ENCODE measurements around the gene AGBL4.

The AGBL4 gene

DNA sequence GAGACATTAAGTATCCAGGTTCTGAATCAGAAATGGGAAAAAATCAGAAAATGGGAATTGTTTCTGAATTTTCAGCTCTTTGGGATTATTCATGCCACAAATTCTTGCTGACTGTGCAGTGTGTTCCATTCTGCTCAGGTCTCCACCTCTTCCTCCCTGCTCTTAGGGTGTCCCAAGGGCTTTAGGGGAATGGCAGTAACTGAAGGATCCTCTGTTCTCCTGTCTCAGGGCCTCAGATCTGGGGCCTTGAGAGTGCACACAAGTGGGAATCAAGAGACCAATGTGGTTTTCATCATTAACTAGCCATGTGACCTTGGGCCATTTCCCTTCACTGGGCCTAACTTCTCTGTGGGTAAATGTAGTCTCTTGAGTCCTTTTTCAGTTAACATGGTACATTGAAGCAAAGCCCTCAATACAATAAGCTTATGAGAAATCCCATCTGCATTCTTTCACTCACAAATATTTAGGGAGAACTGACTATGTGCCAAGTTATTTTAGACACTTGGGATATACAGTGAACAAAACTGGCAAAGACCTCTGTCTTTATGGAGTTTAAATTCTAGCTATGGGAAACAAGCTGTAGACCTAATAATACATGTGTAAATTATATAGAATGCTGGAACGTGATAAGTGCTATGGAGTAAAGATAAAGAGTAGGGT, 1476.1 kb downstream of the AGBL4 start:
- DNase-seq (ENCODE audit: low read depth), result no peak
- TF ChIP-seq, protein P1, sequence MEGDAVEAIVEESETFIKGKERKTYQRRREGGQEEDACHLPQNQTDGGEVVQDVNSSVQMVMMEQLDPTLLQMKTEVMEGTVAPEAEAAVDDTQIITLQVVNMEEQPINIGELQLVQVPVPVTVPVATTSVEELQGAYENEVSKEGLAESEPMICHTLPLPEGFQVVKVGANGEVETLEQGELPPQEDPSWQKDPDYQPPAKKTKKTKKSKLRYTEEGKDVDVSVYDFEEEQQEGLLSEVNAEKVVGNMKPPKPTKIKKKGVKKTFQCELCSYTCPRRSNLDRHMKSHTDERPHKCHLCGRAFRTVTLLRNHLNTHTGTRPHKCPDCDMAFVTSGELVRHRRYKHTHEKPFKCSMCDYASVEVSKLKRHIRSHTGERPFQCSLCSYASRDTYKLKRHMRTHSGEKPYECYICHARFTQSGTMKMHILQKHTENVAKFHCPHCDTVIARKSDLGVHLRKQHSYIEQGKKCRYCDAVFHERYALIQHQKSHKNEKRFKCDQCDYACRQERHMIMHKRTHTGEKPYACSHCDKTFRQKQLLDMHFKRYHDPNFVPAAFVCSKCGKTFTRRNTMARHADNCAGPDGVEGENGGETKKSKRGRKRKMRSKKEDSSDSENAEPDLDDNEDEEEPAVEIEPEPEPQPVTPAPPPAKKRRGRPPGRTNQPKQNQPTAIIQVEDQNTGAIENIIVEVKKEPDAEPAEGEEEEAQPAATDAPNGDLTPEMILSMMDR (conservative IDR thresholded peaks at IDR 0.05; ENCODE audit: low read length), result no peak
- no peak overlapping the region for H3K4me3 ChIP-seq (ENCODE audit: low read length)

- TF ChIP-seq, protein P1 (conservative IDR thresholded peaks at IDR 0.05; ENCODE audit: low read length), result no peak
- no peak overlapping the region for H3K4me3 ChIP-seq (ENCODE audit: low read length)
- no peak for DNase-seq (ENCODE audit: low read depth)
These were observed 1479.9 kb downstream of the AGBL4 start for GRCh38 chr1:48543854-48544253.

DNA sequence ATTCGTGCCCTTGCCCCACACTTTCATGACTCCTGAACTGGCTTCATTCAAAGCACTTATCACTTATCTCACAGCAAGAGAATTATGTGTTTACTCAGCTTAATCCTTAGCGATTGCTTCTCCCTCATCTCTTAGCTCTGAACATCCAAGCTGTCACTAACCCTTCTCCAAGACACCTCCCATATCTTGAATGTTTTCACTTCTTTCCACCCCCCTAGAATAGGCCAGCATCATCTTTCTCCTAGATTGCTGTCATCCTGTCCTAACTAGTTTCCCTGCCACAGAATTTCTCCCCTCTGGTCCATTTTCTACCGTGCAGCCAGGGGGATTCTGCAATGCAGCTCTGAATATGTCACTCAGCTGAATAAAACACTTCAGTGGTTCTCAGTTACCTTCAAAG, 1483.2 kb downstream of the AGBL4 start:
- DNase-seq (ENCODE audit: low read depth), result no peak
- TF ChIP-seq, protein P1 (conservative IDR thresholded peaks at IDR 0.05; ENCODE audit: low read length), result no peak
- H3K4me3 ChIP-seq (ENCODE audit: low read length), result no peak overlapping the region

GRCh38 chr1:48536477-48536876, 1487.3 kb downstream of the AGBL4 start:
- TF ChIP-seq, protein P1 (conservative IDR thresholded peaks at IDR 0.05; ENCODE audit: low read length), result no peak
- DNase-seq (ENCODE audit: low read depth), result no peak
- no peak overlapping the region for H3K4me3 ChIP-seq (ENCODE audit: low read length)

DNA sequence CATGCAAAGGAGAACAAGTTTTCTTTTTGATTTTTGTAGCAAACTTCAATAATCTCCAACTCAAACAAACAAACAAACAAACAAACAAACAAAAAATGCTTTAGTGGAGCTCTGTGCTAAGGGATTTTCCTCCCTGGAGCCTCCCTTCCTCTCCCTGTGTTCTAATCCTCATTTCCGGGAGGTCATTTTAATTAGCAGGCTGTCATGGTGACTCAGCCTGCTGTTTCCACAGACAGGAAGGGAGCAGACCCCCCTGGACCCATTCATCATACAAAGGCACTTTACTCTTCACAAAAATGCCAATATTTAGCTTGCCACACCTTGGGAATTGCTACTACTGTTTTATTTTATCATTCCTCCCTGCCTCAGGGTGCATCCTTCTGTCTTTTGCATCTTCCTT, 1490.8 kb downstream of the AGBL4 start:
- no peak for DNase-seq (ENCODE audit: low read depth)
- TF ChIP-seq, protein P1 (conservative IDR thresholded peaks at IDR 0.05; ENCODE audit: low read length), result no peak
- H3K4me3 ChIP-seq (ENCODE audit: low read length), result no peak overlapping the region

DNA sequence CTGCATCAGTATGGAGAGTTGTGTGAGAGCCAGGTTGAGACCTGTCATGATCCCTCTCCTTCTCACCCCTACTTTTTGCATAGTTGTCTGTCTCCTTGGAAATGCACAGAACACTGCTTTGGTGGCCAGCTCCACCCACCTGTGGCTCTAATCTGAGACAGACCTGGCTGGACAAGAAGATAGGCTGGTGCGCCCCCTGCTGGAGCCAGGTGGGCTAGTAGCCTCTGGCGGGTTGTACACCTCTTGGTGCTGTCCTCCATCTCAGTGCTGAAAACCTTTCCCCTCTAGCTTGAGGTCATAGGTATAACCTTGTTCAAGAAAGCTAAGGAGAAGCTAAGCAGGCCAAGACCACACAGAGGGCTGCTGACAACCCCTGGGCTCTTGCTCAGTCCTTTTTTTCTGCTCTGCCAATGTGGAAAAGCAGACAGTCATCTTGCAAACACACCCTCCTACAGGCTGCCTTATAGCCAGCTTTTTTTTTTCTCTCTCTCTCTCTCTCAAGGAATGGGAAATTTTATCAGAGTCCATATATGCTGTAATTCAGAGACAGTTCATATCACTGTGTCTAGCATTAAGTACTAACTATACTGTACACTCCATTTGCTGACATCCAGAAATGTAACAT, 1492.9 kb downstream of the AGBL4 start:
- TF ChIP-seq, protein P1 (conservative IDR thresholded peaks at IDR 0.05; ENCODE audit: low read length), result peak; percentile 46
- peak; percentile 5 for DNase-seq (ENCODE audit: low read depth)
- no peak overlapping the region for H3K4me3 ChIP-seq (ENCODE audit: low read length)

GRCh38 chr1:48527051-48527450, 1496.7 kb downstream of the AGBL4 start:
- TF ChIP-seq, protein P1 (conservative IDR thresholded peaks at IDR 0.05; ENCODE audit: low read length), result no peak
- H3K4me3 ChIP-seq (ENCODE audit: low read length), result no peak overlapping the region
- DNase-seq (ENCODE audit: low read depth), result no peak
